Thyroid gland (tissue), 4 donors: ENCODE results near the gene ATP8A1.

Source experiments
- POLR2A ChIP-seq, 2 donors: fragments of 450-650 bp; IDR thresholded peaks; one replicate each; pipeline ENCODE4 v1.6.1; 2017; ENCODE audit warnings: antibody characterized with exemption in 2 of 2, mild to moderate bottlenecking in 2 of 2, moderate library complexity in 1 of 2
- TF ChIP-seq, protein P1 (sequence below), 6 experiments: fragments of 200-600 bp in 3 of 6; fragments of 450-650 bp in 3 of 6; sonication (generic) in 3 of 6; IDR thresholded peaks; one replicate each; pipeline ENCODE4 v1.5.1; 2016 to 2019; ENCODE audit warnings: antibody characterized with exemption in 6 of 6, mild to moderate bottlenecking in 2 of 6, inconsistent platforms in 1 of 6, moderate library complexity in 1 of 6

GRCh38 chr4:42607011-42607726 lies 49.7 kb downstream of the ATP8A1 start:
- TF ChIP-seq, protein P1, sequence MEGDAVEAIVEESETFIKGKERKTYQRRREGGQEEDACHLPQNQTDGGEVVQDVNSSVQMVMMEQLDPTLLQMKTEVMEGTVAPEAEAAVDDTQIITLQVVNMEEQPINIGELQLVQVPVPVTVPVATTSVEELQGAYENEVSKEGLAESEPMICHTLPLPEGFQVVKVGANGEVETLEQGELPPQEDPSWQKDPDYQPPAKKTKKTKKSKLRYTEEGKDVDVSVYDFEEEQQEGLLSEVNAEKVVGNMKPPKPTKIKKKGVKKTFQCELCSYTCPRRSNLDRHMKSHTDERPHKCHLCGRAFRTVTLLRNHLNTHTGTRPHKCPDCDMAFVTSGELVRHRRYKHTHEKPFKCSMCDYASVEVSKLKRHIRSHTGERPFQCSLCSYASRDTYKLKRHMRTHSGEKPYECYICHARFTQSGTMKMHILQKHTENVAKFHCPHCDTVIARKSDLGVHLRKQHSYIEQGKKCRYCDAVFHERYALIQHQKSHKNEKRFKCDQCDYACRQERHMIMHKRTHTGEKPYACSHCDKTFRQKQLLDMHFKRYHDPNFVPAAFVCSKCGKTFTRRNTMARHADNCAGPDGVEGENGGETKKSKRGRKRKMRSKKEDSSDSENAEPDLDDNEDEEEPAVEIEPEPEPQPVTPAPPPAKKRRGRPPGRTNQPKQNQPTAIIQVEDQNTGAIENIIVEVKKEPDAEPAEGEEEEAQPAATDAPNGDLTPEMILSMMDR (IDR thresholded peaks at IDR 0.05) = no peak
- no peak for TF ChIP-seq POLR2A (IDR thresholded peaks at IDR 0.05)
